ENCODE data around the gene EEF1G.
"Not testable (repeated sequence)": the region's sequence is repeated elsewhere in the genome, so short reads cannot be mapped to it uniquely, and the experiment has no call there.

Gene EEF1G

GRCh38 chr11:62553080-62553838 is 20.4 kb downstream of the EEF1G start:
- no peak for DNase-seq

DNA sequence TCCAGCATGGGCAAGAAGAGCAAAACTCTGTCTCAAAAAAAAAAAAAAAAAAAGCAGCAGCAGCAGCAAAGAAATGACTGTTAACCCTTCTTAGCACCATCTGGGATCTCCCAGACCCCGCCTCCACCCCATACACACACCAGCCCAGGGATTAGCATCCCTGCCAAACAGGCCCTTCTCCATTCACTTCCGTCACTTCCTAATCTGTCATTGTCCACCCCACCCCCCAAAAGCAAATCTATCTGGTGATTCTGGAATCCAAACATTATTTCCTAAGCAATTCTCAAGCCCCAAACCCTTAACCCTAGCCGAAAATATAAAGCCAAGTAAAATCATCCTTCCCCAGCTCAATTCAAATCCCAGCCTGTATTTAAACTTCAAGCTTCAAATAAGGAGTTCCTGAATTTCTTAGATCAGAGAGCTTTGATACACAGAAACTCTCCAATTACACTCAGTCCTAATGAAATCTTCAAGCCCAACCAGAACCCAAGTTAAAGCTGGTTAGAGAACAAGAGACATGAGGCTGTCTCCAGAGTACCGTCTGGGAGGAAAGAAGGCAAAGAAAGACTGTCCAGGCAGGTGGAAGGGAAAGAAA is 21.1 kb downstream of the EEF1G start:
- no peak for DNase-seq

GRCh38 chr11:62550478-62550877 is 23.2 kb downstream of the EEF1G start:
- DNase-seq: not testable (repeated sequence)

DNA sequence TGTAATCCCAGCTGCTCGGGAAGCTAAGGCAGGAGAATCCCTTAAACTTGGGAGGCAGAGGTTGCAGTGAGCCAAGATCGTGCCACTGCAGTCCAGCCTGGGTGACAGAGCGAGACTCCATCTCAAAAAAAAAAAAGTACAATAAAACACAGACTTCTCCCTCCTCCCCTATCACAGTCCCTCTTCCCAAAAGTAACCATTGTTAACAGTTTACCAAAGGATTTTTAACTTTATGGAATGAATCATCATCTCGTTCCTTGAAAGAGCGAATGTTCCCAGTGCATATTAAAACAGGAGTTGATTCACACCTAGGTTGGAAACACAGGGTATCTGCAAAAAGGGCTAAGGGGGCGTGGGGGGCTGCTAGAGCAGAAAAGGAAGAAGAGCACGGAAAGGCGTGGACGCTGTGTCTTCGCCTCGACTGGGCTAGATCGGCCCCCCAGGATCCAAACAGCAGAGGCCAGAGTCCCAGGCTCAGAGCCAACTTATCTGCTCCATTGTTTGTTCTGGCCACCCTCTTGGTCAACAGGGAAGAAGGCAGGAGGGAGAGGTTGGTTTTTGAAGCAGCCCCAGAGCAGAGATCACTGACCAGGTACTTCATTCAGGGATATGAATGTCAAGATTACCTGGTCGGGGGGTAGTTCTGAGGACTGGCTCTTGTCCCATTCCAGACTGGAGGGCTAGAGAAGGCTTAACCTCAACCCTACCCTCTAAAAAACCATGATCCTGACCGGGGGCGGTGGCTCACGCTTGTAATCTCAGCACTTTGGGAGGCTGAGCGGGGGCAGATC is 25.0 kb downstream of the EEF1G start:
- no peak for DNase-seq

DNA sequence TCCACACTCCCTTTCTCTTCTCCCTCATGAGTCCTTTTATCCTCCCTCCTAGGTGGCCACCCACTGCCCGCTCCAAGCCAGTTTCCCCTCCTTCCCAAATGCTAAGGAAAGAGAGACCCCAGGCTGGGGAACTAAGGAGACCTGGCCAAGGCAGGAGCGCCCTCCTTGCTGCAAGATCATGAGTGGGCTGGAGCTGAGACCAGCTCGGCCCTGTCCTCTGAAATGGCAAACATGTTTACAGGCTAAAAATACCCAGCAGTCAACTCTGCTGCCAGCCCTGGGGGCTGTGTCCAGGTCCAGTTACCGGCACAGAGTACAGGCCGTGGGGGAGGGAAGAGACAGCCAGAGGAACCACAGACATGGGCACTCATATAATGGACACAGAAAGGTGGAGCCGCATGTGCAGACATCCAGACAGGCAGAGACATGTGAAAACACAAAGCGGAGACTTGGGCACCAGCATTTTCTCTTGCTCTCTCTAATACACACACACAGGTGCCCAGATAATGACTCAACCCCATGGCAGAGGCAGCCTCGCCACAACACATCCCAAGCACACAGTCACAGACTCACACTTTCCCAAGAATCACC is 25.9 kb downstream of the EEF1G start:
- DNase-seq: no peak

GRCh38 chr11:62546929-62547625 is 26.6 kb downstream of the EEF1G start:
- DNase-seq: no peak

DNA sequence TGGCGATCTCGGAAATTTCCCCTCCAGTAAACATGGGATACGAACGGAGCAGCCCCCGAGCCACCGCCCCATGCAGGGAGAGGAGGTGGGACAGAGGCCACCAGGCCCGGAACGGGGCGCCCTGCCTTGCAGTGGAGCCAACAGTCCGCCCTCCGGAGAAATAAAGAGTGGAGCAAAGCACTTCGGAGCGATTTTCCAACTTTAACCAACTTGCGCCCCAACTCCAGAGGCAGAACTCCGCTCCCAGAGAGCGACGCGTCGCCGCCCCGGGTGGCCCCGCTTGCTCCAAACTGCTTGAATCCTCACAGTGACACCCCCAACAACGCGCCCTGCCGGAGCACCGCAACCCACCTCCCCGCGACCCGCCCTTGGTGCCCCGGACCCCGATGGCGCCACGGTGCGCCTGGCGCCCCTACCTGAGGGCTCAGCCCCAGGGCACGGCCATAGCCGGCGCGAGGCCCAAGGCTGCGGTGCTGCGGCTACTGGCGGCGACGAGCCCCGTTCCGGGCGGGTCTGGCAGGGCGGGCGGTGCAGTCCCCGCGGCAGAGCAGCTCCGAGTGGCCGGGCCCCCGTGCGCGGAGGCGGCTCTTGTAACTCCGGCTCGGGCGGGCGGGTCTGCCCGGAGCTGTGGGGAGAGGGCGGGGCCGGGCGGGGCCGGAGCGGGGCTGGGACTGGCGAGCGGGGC is 27.3 kb downstream of the EEF1G start, which contains the start of gene AHNAK:
Gene AHNAK, minus strand, starts transcription at position 563 of the 685 bp plus-strand sequence. CDS start 10,708 bp downstream, outside the sequence.
- DNase-seq: peak in 1 of 2 donors; percentile 42

DNA sequence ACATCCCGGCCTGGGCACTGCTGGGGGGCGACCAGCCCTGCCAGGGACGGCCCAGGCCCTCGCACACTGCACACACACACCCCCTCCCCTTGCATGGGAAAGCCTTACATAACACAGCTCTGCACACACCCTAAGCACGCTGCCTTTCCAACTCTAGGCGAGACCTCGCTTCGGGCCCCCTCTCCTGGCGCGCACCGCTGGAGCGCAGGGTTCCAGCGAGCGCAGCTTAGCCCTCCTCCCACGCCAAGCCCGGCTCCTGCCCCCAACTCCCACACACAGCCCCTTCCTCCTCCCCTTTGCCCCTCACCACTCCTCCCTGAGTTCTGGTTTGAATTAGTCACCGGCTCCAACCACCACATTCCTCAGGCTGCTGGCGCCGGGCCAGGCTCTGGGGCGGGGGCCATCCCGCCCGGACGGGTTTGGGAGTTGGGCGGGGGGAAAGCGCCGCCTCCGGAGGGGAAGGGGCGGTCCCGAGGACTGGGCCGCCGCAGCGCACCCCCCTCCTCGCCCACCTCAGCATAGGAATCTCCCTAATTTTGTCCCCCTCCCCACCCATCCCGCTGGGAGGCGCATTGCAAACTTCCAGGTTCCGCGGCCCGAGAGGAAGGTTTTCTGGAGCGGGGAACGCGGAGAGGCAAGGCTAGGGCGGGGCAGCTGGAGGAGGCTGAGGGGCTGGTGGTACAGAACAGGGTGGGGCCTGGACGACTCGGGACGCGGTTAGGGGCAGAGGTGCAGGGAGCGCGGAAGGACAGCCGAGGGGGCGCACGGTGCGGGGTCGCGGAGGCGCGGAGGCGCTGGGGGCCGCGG is 28.1 kb downstream of the EEF1G start:
- no peak for DNase-seq

GRCh38 chr11:62544581-62545436 is 28.9 kb downstream of the EEF1G start:
- DNase-seq: no peak

DNA sequence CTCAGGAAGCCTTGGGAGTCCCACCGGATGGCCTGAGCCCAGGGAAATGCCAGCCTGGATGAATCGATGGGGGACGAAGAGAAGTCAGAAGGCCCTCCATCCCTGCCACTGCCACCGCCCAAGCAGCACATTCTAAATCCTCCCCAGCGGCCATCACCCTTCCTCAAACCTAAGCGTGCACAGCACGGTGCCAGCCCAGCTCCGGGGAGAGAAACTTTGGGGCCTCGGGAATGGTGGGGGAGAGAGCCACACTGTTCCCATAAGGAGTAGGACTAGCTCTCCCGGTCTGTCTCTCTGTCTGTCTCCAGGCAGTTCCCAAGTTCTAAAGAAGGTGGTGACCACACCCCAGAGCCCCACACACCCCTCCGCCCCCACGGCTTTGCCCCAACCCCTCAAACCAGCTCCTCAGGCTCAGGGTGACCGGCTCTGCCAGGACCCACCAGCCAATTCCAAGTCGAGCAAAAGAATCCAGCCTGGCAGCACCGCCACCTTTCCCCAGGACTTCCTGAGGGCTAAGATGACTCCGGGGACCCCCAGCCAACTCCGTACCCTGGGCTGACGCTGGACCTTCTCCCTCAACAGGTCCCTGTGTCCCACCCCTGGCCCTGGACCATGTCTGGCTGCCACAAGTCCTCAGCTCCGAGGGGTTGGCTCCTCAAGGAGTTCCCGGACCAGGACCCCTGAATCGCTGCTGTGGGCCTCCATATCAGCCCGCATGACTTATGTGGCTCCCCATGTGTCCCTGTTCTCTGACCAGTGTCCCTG is 29.8 kb downstream of the EEF1G start:
- DNase-seq: no peak

- peak in 1 of 2 donors; percentile 56 for DNase-seq
Measured at GRCh38 chr11:62542750-62543567, 30.7 kb downstream of the EEF1G start.

DNA sequence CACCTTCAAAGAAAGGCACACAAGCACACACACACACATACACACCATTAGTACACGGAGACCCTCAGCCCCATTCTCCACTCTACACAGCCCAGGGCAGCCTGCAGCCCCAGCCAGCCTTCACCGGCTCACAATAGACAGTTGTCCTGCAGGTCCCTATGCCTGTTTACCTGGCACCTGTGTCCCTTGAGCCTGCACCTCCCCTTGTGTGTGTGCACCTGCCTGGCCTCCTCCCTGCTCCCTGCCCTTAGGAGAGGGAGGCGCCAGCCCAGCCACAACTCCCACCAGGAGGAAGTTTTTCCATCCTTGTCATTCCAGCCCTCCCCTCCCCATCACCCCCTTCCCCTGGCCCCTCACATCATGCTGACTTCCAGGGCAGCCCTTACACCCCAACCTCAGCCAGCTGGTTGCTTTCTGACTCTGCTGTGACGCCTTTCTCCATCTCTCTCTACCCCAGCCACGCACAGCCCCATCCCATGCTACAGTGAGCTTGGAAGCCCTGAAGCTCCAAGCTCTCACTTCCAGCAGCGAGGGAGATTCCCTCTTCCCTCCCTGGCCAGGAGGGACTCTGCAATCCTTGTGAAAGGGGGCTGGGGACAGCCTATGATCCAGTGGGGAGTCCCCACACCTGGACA is 31.5 kb downstream of the EEF1G start:
- DNase-seq: no peak

DNA sequence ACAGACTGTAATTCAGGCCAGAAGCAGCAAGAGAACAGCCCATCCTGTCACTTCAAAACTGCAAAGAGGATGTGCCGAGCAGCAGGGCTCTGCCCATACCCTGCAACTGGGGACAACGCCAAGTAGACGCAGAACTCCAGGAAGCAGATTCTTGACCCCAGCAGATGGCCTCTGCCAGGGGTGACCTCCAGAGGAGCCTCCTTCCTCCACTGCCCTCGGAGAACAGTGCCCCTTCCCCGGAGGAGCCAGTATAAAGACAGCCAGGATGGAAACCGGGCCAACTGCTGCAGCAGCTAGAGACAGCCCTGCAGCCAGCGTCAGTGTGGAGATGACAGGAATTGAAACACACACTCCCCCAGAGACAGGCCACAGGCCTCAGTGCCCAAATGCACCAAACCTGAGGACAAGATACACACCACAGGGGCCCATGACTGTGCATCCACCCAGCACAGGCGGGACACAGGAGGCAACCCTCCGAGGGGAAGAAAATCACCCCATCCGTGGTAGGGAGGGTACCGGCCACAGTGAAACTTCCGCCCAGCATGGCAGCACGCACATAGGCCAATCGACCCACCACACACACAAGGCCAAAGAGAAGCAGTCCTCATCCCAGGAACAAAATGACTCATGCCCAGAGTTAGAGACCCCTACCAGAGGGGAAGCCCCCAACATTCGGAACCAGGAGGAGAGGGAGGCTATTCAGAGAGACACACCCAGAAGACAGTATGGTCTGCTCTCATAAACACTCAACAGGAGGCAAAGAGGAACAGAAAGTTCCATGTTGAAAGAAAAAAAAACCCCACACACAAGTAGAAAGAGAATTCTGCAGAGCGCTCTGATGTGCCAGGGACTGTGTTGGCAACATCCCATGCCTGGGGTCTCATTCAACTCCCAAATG is 32.6 kb downstream of the EEF1G start:
- peak in 1 of 2 donors; percentile 28 for DNase-seq

DNA sequence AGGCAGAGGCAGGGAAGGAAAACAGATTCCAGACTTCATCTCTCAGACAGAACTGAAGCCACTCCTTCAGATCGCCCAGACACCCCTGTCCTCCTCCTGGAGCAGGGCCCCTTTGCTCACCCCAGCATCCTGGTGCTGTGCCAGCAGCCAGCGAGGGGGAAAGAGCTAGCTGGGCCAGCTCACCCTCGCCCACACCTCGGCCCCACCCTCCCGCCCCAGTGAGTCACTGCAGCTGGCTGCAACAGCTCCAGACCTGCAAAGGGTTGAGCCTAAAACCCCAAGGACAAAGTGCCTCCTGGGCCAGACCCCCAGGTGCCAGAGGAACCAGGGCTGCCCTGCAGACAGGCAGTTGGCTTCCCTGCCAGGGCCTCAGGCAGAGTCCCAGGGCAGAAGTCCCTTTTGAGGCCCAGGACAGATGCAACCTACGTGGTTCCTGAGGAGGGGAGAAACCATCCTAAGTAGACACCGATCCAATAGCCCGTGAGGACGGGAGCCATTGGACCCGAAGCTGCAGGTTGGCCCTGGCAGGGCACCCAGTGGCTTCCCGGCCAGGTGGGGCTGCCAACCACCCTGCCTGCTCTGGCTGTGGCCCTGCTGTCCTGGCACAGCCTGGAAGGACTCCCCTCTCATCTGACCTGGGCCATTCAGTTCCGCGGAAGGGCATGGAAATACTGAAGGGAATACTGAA is 34.3 kb downstream of the EEF1G start:
- no peak for DNase-seq

DNA sequence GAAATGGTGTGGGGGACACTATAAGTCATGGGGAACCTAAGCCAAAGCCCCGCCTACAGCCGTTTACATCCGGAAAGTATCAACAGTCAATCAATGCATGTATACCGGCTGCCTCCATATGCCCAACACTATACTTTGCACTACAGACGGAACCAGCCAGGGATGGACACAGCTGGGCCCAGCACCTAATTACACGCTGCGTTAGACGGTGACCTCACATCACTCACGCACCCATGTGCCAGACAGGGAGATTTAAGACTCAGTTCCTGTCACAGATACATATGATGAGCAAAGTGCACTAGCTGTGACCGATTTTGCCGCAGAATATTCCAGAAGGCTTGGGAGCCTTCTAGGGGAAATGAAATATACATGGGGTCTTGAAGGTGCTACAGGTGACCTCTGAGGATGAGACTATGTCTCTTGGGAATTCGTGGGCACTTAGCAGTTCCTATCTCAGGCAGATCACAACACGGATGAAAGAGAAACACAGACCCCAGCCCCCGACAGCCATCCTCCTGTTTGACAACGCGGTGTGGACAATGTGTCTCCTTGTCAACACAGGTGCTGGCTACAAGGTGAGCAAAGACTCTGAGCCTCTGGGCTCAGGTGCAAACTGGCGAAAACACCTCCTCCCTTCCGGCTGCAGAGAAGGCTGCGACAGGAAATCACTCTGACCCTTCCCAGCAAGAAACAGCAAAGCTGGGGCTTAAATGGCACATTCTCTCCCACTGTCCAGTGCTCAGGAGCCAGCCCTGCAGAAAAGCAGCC is 35.0 kb downstream of the EEF1G start:
- no peak for DNase-seq
